WTC11 (cell line): ENCODE data around the gene ZSCAN5C. TPM values are rescaled to one million over a fixed set of nuclear protein-coding genes. Genes with fewer than 3 reads are reported as not detected.

Experiments used
- ATAC-seq: fragments of 200-7000 bp; cut with Tn5 transposase; 2 replicates; pipeline ENCODE4 v1.10.0; 2021; ENCODE audit warnings: mild to moderate bottlenecking, moderate library complexity
- CTCF ChIA-PET: fragments of 300-600 bp; sonication (Branson Sonifier 250); formaldehyde crosslinking; loops from one replicate; lab custom pipeline; 2021; ENCODE audit warnings: antibody characterized with exemption; lab: Charles Lee
- POLR2A ChIA-PET: fragments of 350-600 bp; sonication (Branson Sonifier 250); formaldehyde crosslinking; loops from one replicate; lab custom pipeline; 2021; ENCODE audit warnings: antibody characterized with exemption; lab: Charles Lee
- DNase-seq: peaks from one replicate; pipeline ENCODE4 v3.0.0; 2021; ENCODE audit warnings: low spot score
- H3K27ac Mint-ChIP-seq: 2 replicates; pipeline ENCODE4 v1.8.0; 2021; ENCODE audit warnings: mixed read lengths
- H3K27me3 Mint-ChIP-seq: 2 replicates; pipeline ENCODE4 v1.8.0; 2021; ENCODE audit warnings: low read depth, mild to moderate bottlenecking, moderate library complexity, mixed read lengths
- H3K36me3 Mint-ChIP-seq: 2 replicates; pipeline ENCODE4 v1.8.0; 2021; ENCODE audit warnings: mixed read lengths
- H3K4me1 Mint-ChIP-seq: 2 replicates; pipeline ENCODE4 v1.8.0; 2022; ENCODE audit warnings: mixed read lengths
- H3K4me3 Mint-ChIP-seq: 2 replicates; pipeline ENCODE4 v1.8.0; 2021; ENCODE audit warnings: mild to moderate bottlenecking, moderate library complexity, mixed read lengths
- H3K9me3 Mint-ChIP-seq: 2 replicates; pipeline ENCODE4 v1.8.0; 2021; ENCODE audit warnings: mixed read lengths
- ATF3 ChIP-seq: sonication (generic); formaldehyde crosslinking; conservative IDR thresholded peaks from 2 replicates; pipeline ENCODE4 v1.8.1; 2022; ENCODE audit warnings: mild to moderate bottlenecking, missing genetic modification reagents
- ATF6 ChIP-seq: sonication (generic); formaldehyde crosslinking; IDR thresholded peaks from 2 replicates; pipeline ENCODE4 v1.8.1; 2023; ENCODE audit warnings: mild to moderate bottlenecking, missing genetic modification reagents
- CREB1 ChIP-seq: sonication (generic); formaldehyde crosslinking; IDR thresholded peaks from 2 replicates; pipeline ENCODE4 v1.8.0; 2023; ENCODE audit warnings: mild to moderate bottlenecking, missing genetic modification reagents
- E2F4 ChIP-seq: sonication (generic); formaldehyde crosslinking; IDR thresholded peaks from 2 replicates; pipeline ENCODE4 v1.8.1; 2022; ENCODE audit warnings: low read depth, mild to moderate bottlenecking, moderate library complexity, missing genetic modification reagents, borderline replicate concordance
- FOXJ3 ChIP-seq: sonication (generic); formaldehyde crosslinking; IDR thresholded peaks from 2 replicates; pipeline ENCODE4 v1.9.0; 2021; ENCODE audit warnings: missing genetic modification reagents, mild to moderate bottlenecking, borderline replicate concordance
- FOXP4 ChIP-seq: sonication (generic); formaldehyde crosslinking; IDR thresholded peaks from 2 replicates; pipeline ENCODE4 v1.8.0; 2022; ENCODE audit warnings: mild to moderate bottlenecking, missing genetic modification reagents
- IRF2 ChIP-seq: sonication (generic); formaldehyde crosslinking; IDR thresholded peaks from 2 replicates; pipeline ENCODE4 v1.8.0; 2022; ENCODE audit warnings: low read depth, missing genetic modification reagents, borderline replicate concordance
- JUN ChIP-seq: sonication (generic); formaldehyde crosslinking; IDR thresholded peaks from 2 replicates; pipeline ENCODE4 v1.8.0; 2023; ENCODE audit warnings: mild to moderate bottlenecking, missing genetic modification reagents
- MXD4 ChIP-seq: fragments of 250-450 bp; sonication (Bioruptor Pico); IDR thresholded peaks from 2 replicates; pipeline ENCODE4 v1.8.0; 2021; ENCODE audit warnings: mild to moderate bottlenecking, moderate library complexity, borderline replicate concordance
- NFATC4 ChIP-seq: fragments of 250-450 bp; sonication (Bioruptor Pico); IDR thresholded peaks from 2 replicates; pipeline ENCODE4 v1.9.0; 2021; ENCODE audit warnings: mild to moderate bottlenecking
- OVOL2 ChIP-seq: fragments of 250-450 bp; sonication (Bioruptor Pico); IDR thresholded peaks from 2 replicates; pipeline ENCODE4 v1.9.0; 2021; ENCODE audit warnings: mild to moderate bottlenecking, borderline replicate concordance
- PREB ChIP-seq: sonication (generic); formaldehyde crosslinking; IDR thresholded peaks from 2 replicates; pipeline ENCODE4 v1.8.1; 2022; ENCODE audit warnings: mild to moderate bottlenecking, missing genetic modification reagents, moderate library complexity, borderline replicate concordance
- SOX15 ChIP-seq: fragments of 250-450 bp; sonication (Bioruptor Pico); IDR thresholded peaks from 2 replicates; pipeline ENCODE4 v1.9.0; 2021; ENCODE audit warnings: mild to moderate bottlenecking
- SP1 ChIP-seq: sonication (generic); formaldehyde crosslinking; conservative IDR thresholded peaks from 2 replicates; pipeline ENCODE4 v1.8.1; 2022; ENCODE audit warnings: missing genetic modification reagents
- USF1 ChIP-seq: sonication (generic); formaldehyde crosslinking; IDR thresholded peaks from 2 replicates; pipeline ENCODE4 v1.8.0; 2022; ENCODE audit warnings: mild to moderate bottlenecking, missing genetic modification reagents
- ZNF232 ChIP-seq: sonication (generic); formaldehyde crosslinking; IDR thresholded peaks from 2 replicates; pipeline ENCODE4 v1.8.0; 2022; ENCODE audit warnings: mild to moderate bottlenecking, missing genetic modification reagents
- ZNF317 ChIP-seq: sonication (generic); formaldehyde crosslinking; IDR thresholded peaks from 2 replicates; pipeline ENCODE4 v1.8.1; 2023; ENCODE audit warnings: low read depth, mild to moderate bottlenecking, moderate library complexity, missing genetic modification reagents, borderline replicate concordance
- ZNF416 ChIP-seq: fragments of 250-450 bp; sonication (Bioruptor Pico); IDR thresholded peaks from 2 replicates; pipeline ENCODE4 v1.9.0; 2021; ENCODE audit warnings: mild to moderate bottlenecking, inconsistent platforms
- ZNF423 ChIP-seq: fragments of 250-450 bp; sonication (Bioruptor Pico); IDR thresholded peaks from 2 replicates; pipeline ENCODE4 v2.1.2; 2022; ENCODE audit warnings: mild to moderate bottlenecking, moderate library complexity
- ZNF425 ChIP-seq: fragments of 250-450 bp; sonication (Bioruptor Pico); conservative IDR thresholded peaks from 2 replicates; pipeline ENCODE4 v1.9.0; 2021; ENCODE audit warnings: mild to moderate bottlenecking
- total RNA-seq: library from RNA; stranded (reverse); gene quantifications from 3 replicates; pipeline ENCODE4 v1.2.3, GENCODE V29; 2021

ZSCAN5C gene
- total RNA-seq, 1 experiment from 2014 or later, result not detected

GRCh38 chr19:56176881-56177280, 25.2 kb upstream of the ZSCAN5C start (continued):
- TF ChIP-seq ZNF425 (CRISPR knock-in tag) (no peak), ZNF423 (CRISPR knock-in tag) (no peak)

GRCh38 chr19:56177564-56178243, 24.4 kb upstream of the ZSCAN5C start:
- CTCF ChIA-PET, result interaction anchor here (0.6 to 2.3 kb wide), 8 partner anchors 23 to 156 kb away, joined by 3 to 8 read pairs (median 4); no protein-coding TSS in a partner anchor

More at GRCh38 chr19:56177564-56178243, 24.4 kb upstream of the ZSCAN5C start:
- no peak overlapping the region for H3K27ac Mint-ChIP-seq
- H3K4me3 Mint-ChIP-seq, result no peak overlapping the region
- peaks cover 4% of the 10 kb centered on the region; the same call in 1 of the 2 replicates for H3K4me1 Mint-ChIP-seq
- POLR2A ChIA-PET, result interaction anchor here (0.6 to 1.1 kb wide), 2 partner anchors 36 to 203 kb away, joined by 4 read pairs; no protein-coding TSS in a partner anchor
- H3K9me3 Mint-ChIP-seq, result no peaks in the 10 kb centered on the region
- H3K36me3 Mint-ChIP-seq, result no peaks in the 10 kb centered on the region
- TF ChIP-seq SOX15 (CRISPR knock-in tag) (no peak), NFATC4 (CRISPR knock-in tag) (no peak), ZNF317 (CRISPR knock-in tag) (no peak), USF1 (CRISPR knock-in tag) (no peak), ATF3 (CRISPR knock-in tag) (no peak), ZNF232 (no peak), ZNF416 (CRISPR knock-in tag) (no peak), SP1 (CRISPR knock-in tag) (no peak), PREB (CRISPR knock-in tag) (no peak), MXD4 (no peak), FOXJ3 (CRISPR knock-in tag) (no peak), FOXP4 (CRISPR knock-in tag) (no peak), ATF6 (no peak), ZNF425 (CRISPR knock-in tag) (no peak), IRF2 (CRISPR knock-in tag) (no peak), OVOL2 (CRISPR knock-in tag) (no peak), CREB1 (CRISPR knock-in tag) (no peak), JUN (CRISPR knock-in tag) (no peak), E2F4 (CRISPR knock-in tag) (no peak)
- peaks cover 2% of the 10 kb centered on the region; the same call in 1 of the 2 replicates for H3K27me3 Mint-ChIP-seq
- no peak for DNase-seq
- no peak for ATAC-seq
